H9 (cell line): ENCODE measurements around the gene ZCCHC7. TPM values are rescaled to one million over a fixed set of nuclear protein-coding genes. Genes with fewer than 3 reads are reported as not detected.

ENCODE experiments used
- DNase-seq: peaks from one replicate; pipeline ENCODE4 v3.0.0-alpha.2; 2017
- H2AFZ ChIP-seq: one replicate; pipeline ENCODE4 v1.6.1; 2013; ENCODE audit warnings: mild to moderate bottlenecking, low read length, control low read depth, moderate library complexity
- H2AK5ac ChIP-seq: 2 replicates; pipeline ENCODE4 v1.6.1; 2013; ENCODE audit warnings: low read length, control low read depth, mixed read lengths; ENCODE audit not compliant: insufficient read length
- H2BK120ac ChIP-seq: one replicate; pipeline ENCODE4 v1.6.1; 2013; ENCODE audit warnings: low read depth, mild to moderate bottlenecking, low read length, control low read depth, inconsistent platforms; ENCODE audit not compliant: poor library complexity, severe bottlenecking
- H2BK12ac ChIP-seq: 2 replicates; pipeline ENCODE4 v1.6.1; 2013; ENCODE audit warnings: low read length, control low read depth, mixed read lengths, low read depth; ENCODE audit not compliant: insufficient read length
- H2BK15ac ChIP-seq: 2 replicates; pipeline ENCODE4 v1.6.1; 2013; ENCODE audit warnings: low read depth, low read length, control low read depth
- H2BK20ac ChIP-seq: one replicate; pipeline ENCODE4 v1.6.1; 2013; ENCODE audit warnings: low read depth, mild to moderate bottlenecking, low read length, control low read depth, inconsistent platforms; ENCODE audit not compliant: poor library complexity, severe bottlenecking
- H2BK5ac ChIP-seq: 2 replicates; pipeline ENCODE4 v1.6.1; 2013; ENCODE audit warnings: low read length, control low read depth, mixed read lengths; ENCODE audit not compliant: insufficient read length
- H3K14ac ChIP-seq: 2 replicates; pipeline ENCODE4 v1.6.1; 2013; ENCODE audit warnings: low read length, control low read depth; ENCODE audit not compliant: insufficient read depth
- H3K18ac ChIP-seq: 2 replicates; pipeline ENCODE4 v1.6.1; 2013; ENCODE audit warnings: low read depth, mild to moderate bottlenecking, mixed read lengths, low read length, control low read depth; ENCODE audit not compliant: insufficient read length
- H3K23ac ChIP-seq: 2 replicates; pipeline ENCODE4 v1.6.1; 2013; ENCODE audit warnings: low read length, control low read depth, mixed read lengths, low read depth; ENCODE audit not compliant: insufficient read length
- H3K23me2 ChIP-seq: 2 replicates; pipeline ENCODE4 v1.6.1; 2013; ENCODE audit warnings: low read depth, mild to moderate bottlenecking, mixed read lengths, low read length, control low read depth; ENCODE audit not compliant: insufficient read length, poor library complexity, severe bottlenecking
- H3K27ac ChIP-seq: 2 replicates; pipeline ENCODE4 v1.5.1; 2013; ENCODE audit warnings: low read length, control low read depth, mixed read lengths, low read depth; ENCODE audit not compliant: insufficient read length
- H3K27me3 ChIP-seq: 2 replicates; pipeline ENCODE4 v1.6.1; 2013; ENCODE audit warnings: low read length, control low read depth, inconsistent platforms; ENCODE audit not compliant: insufficient read depth
- H3K4ac ChIP-seq: 2 replicates; pipeline ENCODE4 v1.6.1; 2013; ENCODE audit warnings: low read depth, mild to moderate bottlenecking, control low read depth, inconsistent platforms, low read length, moderate library complexity
- H3K4me1 ChIP-seq: 2 replicates; pipeline ENCODE4 v1.6.1; 2013; ENCODE audit warnings: low read length, control low read depth, inconsistent platforms; ENCODE audit not compliant: insufficient read depth
- H3K4me2 ChIP-seq: 2 replicates; pipeline ENCODE4 v1.6.1; 2013; ENCODE audit warnings: low read length, control low read depth, mixed read lengths; ENCODE audit not compliant: insufficient read length, insufficient read depth
- H3K56ac ChIP-seq: 2 replicates; pipeline ENCODE4 v1.6.1; 2013; ENCODE audit warnings: low read depth, mild to moderate bottlenecking, mixed read lengths, low read length, control low read depth; ENCODE audit not compliant: insufficient read length
- H3K79me1 ChIP-seq: 2 replicates; pipeline ENCODE4 v1.6.1; 2013; ENCODE audit warnings: low read depth, mild to moderate bottlenecking, moderate library complexity, low read length, control low read depth, inconsistent platforms; ENCODE audit not compliant: insufficient read depth, poor library complexity, severe bottlenecking
- H3K79me2 ChIP-seq: 2 replicates; pipeline ENCODE4 v1.6.1; 2013; ENCODE audit warnings: low read length, control low read depth, inconsistent platforms; ENCODE audit not compliant: insufficient read depth
- H3K9ac ChIP-seq: 2 replicates; pipeline ENCODE4 v1.6.1; 2013; ENCODE audit warnings: low read length, control low read depth, mixed read lengths; ENCODE audit not compliant: insufficient read length; ENCODE audit errors: extremely low read depth
- H3K9me3 ChIP-seq: one replicate; pipeline ENCODE4 v1.6.1; 2013; ENCODE audit warnings: low read depth, low read length, inconsistent platforms; ENCODE audit not compliant: control insufficient read depth
- H3T11ph ChIP-seq: one replicate; pipeline ENCODE4 v1.6.1; 2013; ENCODE audit warnings: mild to moderate bottlenecking, low read length, control low read depth, inconsistent platforms
- H4K20me1 ChIP-seq: one replicate; pipeline ENCODE4 v1.6.1; 2013; ENCODE audit not compliant: control insufficient read depth, insufficient read length, insufficient read depth
- H4K5ac ChIP-seq: 2 replicates; pipeline ENCODE4 v1.6.1; 2013; ENCODE audit warnings: low read depth, mild to moderate bottlenecking, mixed read lengths, low read length, control low read depth; ENCODE audit not compliant: insufficient read length
- H4K8ac ChIP-seq: replicated peaks from 2 replicates; pipeline ENCODE4 v1.6.1; 2013; ENCODE audit warnings: low read length, control low read depth, mixed read lengths, low read depth; ENCODE audit not compliant: insufficient read length
- H4K91ac ChIP-seq: 2 replicates; pipeline ENCODE4 v1.6.1; 2013; ENCODE audit warnings: low read depth, mild to moderate bottlenecking, moderate library complexity, mixed read lengths, low read length, control low read depth; ENCODE audit not compliant: insufficient read length
- H3K27ac Mint-ChIP-seq, 3 experiments: 2 replicates in 2 of 3; 3 replicates in 1 of 3; pipeline ENCODE4 v1.8.0; 2020 to 2021; ENCODE audit warnings: mixed read lengths in 3 of 3, mild to moderate bottlenecking in 1 of 3, moderate library complexity in 1 of 3
- H3K27me3 Mint-ChIP-seq: 2 replicates; pipeline ENCODE4 v1.8.0; 2021; ENCODE audit warnings: low read depth, mild to moderate bottlenecking, moderate library complexity, mixed read lengths
- H3K36me3 Mint-ChIP-seq, 3 experiments: 2 replicates in 2 of 3; 3 replicates in 1 of 3; pipeline ENCODE4 v1.8.0; 2020 to 2021; ENCODE audit warnings: low read depth in 3 of 3, mixed read lengths in 3 of 3; ENCODE audit not compliant: insufficient read depth in 1 of 3
- H3K4me1 Mint-ChIP-seq, 2 experiments: 2 replicates each; pipeline ENCODE4 v1.8.0; 2020; ENCODE audit warnings: mixed read lengths in 2 of 2
- H3K4me3 Mint-ChIP-seq, 2 experiments: 2 replicates in 1 of 2; 3 replicates in 1 of 2; pipeline ENCODE4 v1.8.0; 2020 to 2021; ENCODE audit warnings: mild to moderate bottlenecking in 2 of 2, mixed read lengths in 2 of 2, moderate library complexity in 1 of 2
- H3K9me3 Mint-ChIP-seq, 2 experiments: 2 replicates in 1 of 2; 3 replicates in 1 of 2; pipeline ENCODE4 v1.8.0; 2020; ENCODE audit warnings: mild to moderate bottlenecking in 2 of 2, mixed read lengths in 2 of 2, moderate library complexity in 1 of 2
- WGBS: extraction: QIAGEN DNeasy Blood & Tissue Kit; methylation state at CpG from one replicate; pipeline ENCODE4 v1.1.7; 2013; ENCODE audit warnings: missing lambda C conversion rate, low lambda C conversion rate, mixed read lengths; ENCODE audit not compliant: insufficient read length; ENCODE audit errors: extremely low coverage; 5-methylcytosine and 5-hydroxymethylcytosine counted together
- total RNA-seq: library from RNA; stranded (reverse); gene quantifications from 2 replicates; pipeline ENCODE4 v1.2.1, GENCODE V29; 2021
- TF ChIP-seq, protein P1 (sequence below): fragments of 200-600 bp; sonication (generic); conservative IDR thresholded peaks from 3 replicates; pipeline ENCODE4 v1.8.0; 2021; ENCODE audit warnings: antibody characterized with exemption, mild to moderate bottlenecking

The ZCCHC7 gene
- total RNA-seq, 1 experiment from 2014 or later, result 20.3 TPM

DNA sequence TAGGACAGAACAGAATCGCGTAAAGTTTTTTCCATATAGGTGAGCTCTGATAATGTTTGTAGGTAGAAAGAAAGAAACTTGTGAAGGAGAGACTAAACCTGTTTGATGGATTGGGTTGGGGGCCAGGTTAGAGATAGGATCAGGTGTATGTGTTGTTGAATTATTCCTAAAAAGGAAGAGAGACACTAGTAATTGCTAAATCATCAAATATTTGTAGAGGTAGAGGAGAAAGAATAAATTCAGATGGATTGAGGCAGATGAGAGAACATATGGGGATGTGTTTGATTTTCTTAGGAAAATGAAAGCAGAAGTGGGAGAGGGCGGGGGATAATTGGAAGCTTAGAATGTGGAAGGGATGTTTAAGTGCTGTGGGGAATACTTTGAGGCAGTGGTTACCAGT is 7.7 kb downstream of the ZCCHC7 start:
- H2BK12ac ChIP-seq, result no peak overlapping the region
- no peak overlapping the region for H3K27ac ChIP-seq
- no peak overlapping the region for H3K4me2 ChIP-seq
- H3K4me3 Mint-ChIP-seq, result no peak overlapping the region
- no peak overlapping the region for H3K27ac Mint-ChIP-seq
- H3K36me3 Mint-ChIP-seq, result peaks cover 4 to 18% (median 14%) of the 10 kb centered on the region in 3 experiments; a peak in 6 of 7 replicates
- no peaks in the 10 kb centered on the region for H3K27me3 ChIP-seq
- WGBS, result no CpG with 5 or more reads among the region's 3 CpGs
- H3K4ac ChIP-seq, result no peak overlapping the region
- H3K9ac ChIP-seq, result no peak overlapping the region
- H3K4me1 Mint-ChIP-seq, result no peaks in the 10 kb centered on the region
- no peak overlapping the region for H3T11ph ChIP-seq
- H4K8ac ChIP-seq, result no peak overlapping the region
- DNase-seq, result no peak
- H4K91ac ChIP-seq, result no peak overlapping the region
- no peak overlapping the region for H3K14ac ChIP-seq
- H2BK15ac ChIP-seq, result no peak overlapping the region
- H3K9me3 ChIP-seq, result no peaks in the 10 kb centered on the region
- H3K79me2 ChIP-seq, result peaks cover 5% of the 10 kb centered on the region; the same call in 1 of the 2 replicates
- H3K56ac ChIP-seq, result no peak overlapping the region
- no peaks in the 10 kb centered on the region for H3K27me3 Mint-ChIP-seq
- no peak overlapping the region for H2BK120ac ChIP-seq
- no peak overlapping the region for H3K23ac ChIP-seq
- no peaks in the 10 kb centered on the region for H3K23me2 ChIP-seq
- H3K9me3 Mint-ChIP-seq, result no peaks in the 10 kb centered on the region
- H4K5ac ChIP-seq, result no peak overlapping the region
- no peak overlapping the region for H2AFZ ChIP-seq
- H2BK20ac ChIP-seq, result no peak overlapping the region
- H2AK5ac ChIP-seq, result no peak overlapping the region
- H3K79me1 ChIP-seq, result no peaks in the 10 kb centered on the region
- no peaks in the 10 kb centered on the region for H4K20me1 ChIP-seq
- H3K18ac ChIP-seq, result no peak overlapping the region
- TF ChIP-seq, protein P1, sequence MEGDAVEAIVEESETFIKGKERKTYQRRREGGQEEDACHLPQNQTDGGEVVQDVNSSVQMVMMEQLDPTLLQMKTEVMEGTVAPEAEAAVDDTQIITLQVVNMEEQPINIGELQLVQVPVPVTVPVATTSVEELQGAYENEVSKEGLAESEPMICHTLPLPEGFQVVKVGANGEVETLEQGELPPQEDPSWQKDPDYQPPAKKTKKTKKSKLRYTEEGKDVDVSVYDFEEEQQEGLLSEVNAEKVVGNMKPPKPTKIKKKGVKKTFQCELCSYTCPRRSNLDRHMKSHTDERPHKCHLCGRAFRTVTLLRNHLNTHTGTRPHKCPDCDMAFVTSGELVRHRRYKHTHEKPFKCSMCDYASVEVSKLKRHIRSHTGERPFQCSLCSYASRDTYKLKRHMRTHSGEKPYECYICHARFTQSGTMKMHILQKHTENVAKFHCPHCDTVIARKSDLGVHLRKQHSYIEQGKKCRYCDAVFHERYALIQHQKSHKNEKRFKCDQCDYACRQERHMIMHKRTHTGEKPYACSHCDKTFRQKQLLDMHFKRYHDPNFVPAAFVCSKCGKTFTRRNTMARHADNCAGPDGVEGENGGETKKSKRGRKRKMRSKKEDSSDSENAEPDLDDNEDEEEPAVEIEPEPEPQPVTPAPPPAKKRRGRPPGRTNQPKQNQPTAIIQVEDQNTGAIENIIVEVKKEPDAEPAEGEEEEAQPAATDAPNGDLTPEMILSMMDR, result no peak
- no peaks in the 10 kb centered on the region for H3K4me1 ChIP-seq
- H2BK5ac ChIP-seq, result no peak overlapping the region
